ENCODE results near the gene KLK3.
"Not testable (repeated sequence)": the region's sequence is repeated elsewhere in the genome, so short reads cannot be mapped to it uniquely, and the experiment has no call there.

Gene KLK3

DNA sequence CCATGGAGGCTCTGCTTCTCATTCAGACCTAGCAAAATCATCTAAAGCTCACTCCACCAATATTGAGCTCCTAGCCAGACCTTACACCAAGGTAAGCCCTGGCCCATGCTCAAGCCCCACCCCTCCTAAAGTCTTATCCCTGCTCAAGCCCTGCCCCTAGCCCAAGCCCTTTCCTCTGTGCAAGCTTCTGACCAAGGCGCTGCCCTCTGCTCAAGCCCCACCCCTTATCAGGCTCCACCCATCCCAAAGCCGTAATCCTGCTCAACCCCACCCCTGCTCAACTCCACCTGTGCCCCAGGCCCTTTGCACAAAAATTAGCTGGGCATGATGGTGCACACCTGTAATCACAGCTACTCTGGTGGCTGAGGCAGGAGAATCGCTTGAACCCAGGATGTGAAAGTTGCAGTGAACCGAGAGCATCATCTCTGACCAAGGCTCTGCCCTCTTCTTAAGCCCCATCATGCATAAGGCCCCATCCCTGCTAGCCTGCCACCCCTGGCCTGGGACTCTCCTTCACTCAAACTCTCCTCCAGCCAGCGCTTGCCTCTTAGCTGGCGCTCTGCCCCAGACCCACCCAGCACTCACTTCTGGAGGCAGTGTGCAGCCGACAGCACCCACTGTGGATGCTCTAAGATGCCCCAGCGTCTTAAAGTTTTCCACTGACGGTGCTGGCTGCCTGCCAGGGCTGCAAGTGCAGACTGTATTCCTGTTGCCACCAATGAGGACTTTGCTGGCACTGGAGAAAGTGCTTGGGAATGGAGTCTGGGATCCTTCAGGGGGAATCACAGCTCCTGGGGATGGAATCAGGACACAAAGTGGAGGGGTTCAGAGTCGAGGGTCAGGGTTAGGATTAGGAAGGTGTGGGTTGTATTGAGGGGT is 40.0 kb downstream of the KLK3 start:
- TF ChIP-seq, protein P1, sequence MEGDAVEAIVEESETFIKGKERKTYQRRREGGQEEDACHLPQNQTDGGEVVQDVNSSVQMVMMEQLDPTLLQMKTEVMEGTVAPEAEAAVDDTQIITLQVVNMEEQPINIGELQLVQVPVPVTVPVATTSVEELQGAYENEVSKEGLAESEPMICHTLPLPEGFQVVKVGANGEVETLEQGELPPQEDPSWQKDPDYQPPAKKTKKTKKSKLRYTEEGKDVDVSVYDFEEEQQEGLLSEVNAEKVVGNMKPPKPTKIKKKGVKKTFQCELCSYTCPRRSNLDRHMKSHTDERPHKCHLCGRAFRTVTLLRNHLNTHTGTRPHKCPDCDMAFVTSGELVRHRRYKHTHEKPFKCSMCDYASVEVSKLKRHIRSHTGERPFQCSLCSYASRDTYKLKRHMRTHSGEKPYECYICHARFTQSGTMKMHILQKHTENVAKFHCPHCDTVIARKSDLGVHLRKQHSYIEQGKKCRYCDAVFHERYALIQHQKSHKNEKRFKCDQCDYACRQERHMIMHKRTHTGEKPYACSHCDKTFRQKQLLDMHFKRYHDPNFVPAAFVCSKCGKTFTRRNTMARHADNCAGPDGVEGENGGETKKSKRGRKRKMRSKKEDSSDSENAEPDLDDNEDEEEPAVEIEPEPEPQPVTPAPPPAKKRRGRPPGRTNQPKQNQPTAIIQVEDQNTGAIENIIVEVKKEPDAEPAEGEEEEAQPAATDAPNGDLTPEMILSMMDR (IDR thresholded peaks at IDR 0.05; ENCODE audit: low read depth, low read length) = no peak
- no peak overlapping the region for H3K4me3 ChIP-seq (ENCODE audit: low read depth, low read length)

DNA sequence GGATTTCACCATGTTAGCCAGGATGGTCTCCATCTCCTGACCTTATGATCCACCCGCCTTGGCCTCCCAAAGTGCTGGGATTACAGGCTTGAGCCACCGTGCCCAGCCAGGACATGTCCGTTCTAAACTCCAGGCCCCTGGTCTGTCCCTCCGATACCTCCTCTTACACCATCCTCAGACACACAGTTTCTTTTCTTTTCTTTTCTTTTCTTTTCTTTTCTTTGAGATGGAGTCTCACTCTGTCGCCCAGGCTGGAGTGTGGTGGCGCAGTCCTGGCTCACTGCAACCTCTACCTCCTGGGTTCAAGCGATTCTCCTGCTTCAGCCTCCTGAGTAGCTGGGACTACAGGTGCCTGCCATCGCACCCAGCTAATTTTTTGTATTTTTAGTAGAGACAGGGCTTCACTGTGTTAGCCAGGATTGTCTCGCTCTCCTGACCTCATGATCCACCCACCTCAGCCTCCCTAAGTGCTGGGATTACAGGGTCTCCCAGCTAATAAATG is 41.4 kb downstream of the KLK3 start:
- not testable (repeated sequence) for H3K4me3 ChIP-seq (ENCODE audit: low read depth, low read length)

GRCh38 chr19:50896591-50897190 is 42.0 kb downstream of the KLK3 start:
- TF ChIP-seq, protein P1 (IDR thresholded peaks at IDR 0.05; ENCODE audit: low read depth, low read length) = no peak
- no peak overlapping the region for H3K4me3 ChIP-seq (ENCODE audit: low read depth, low read length)

- no peak overlapping the region for H3K4me3 ChIP-seq (ENCODE audit: low read depth, low read length)
Measured at GRCh38 chr19:50897191-50897607, 42.5 kb downstream of the KLK3 start.

GRCh38 chr19:50897612-50898011 is 42.9 kb downstream of the KLK3 start:
- TF ChIP-seq, protein P1 (IDR thresholded peaks at IDR 0.05; ENCODE audit: low read depth, low read length) = no peak
- H3K4me3 ChIP-seq (ENCODE audit: low read depth, low read length) = no peak overlapping the region

More at GRCh38 chr19:50897191-50897607, 42.5 kb downstream of the KLK3 start:
- TF ChIP-seq, protein P1 (IDR thresholded peaks at IDR 0.05; ENCODE audit: low read depth, low read length) = no peak

DNA sequence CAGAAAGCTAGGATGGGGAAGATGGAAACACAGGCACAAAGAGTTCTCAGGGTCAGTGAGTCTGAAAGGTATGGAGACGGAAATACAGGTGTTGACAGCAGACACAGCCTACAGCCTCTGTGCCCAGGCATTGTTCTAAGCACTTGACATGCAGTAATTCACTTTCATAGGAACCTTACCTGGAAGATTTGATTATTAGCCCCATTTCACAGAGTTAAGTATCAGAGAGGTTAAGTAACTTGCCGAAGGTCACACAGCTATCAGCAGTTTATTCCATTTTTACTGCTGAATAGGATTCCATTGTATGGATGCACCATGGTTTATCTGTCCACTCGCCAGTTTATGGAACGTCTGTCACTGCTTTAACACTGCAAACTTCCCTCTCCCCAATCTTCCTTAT is 43.3 kb downstream of the KLK3 start:
- H3K4me3 ChIP-seq (ENCODE audit: low read depth, low read length) = no peak overlapping the region
- TF ChIP-seq, protein P1 (IDR thresholded peaks at IDR 0.05; ENCODE audit: low read depth, low read length) = no peak

GRCh38 chr19:50899569-50899968 is 44.9 kb downstream of the KLK3 start:
- H3K4me3 ChIP-seq (ENCODE audit: low read depth, low read length) = no peak overlapping the region
- TF ChIP-seq, protein P1 (IDR thresholded peaks at IDR 0.05; ENCODE audit: low read depth, low read length) = no peak

Measured in WI38 (cell line).